ENCODE results near the gene SLC51A. TPM values are rescaled to one million over a fixed set of nuclear protein-coding genes. Genes with fewer than 3 reads are reported as not detected.

Gene SLC51A
- total RNA-seq, 1 donor from 2014 or later = 3.7 TPM

GRCh38 chr3:196189566-196190347 lies 26.6 kb upstream of the SLC51A start:
- DNase-seq (ENCODE audit: extremely low spot score, unreplicated experiment) = no peak
- peaks cover 5% of the 10 kb centered on the region for H3K4me1 Mint-ChIP-seq (ENCODE audit: unreplicated experiment)
- H3K9me3 Mint-ChIP-seq = no peaks in the 10 kb centered on the region
- H3K4me3 Mint-ChIP-seq = no peak overlapping the region
- TF ChIP-seq CTCF (conservative IDR thresholded peaks at IDR 0.05) = no peak
- no peaks in the 10 kb centered on the region for H3K27me3 Mint-ChIP-seq
- H3K36me3 Mint-ChIP-seq = no peaks in the 10 kb centered on the region
- no peak overlapping the region for H3K27ac Mint-ChIP-seq

DNA sequence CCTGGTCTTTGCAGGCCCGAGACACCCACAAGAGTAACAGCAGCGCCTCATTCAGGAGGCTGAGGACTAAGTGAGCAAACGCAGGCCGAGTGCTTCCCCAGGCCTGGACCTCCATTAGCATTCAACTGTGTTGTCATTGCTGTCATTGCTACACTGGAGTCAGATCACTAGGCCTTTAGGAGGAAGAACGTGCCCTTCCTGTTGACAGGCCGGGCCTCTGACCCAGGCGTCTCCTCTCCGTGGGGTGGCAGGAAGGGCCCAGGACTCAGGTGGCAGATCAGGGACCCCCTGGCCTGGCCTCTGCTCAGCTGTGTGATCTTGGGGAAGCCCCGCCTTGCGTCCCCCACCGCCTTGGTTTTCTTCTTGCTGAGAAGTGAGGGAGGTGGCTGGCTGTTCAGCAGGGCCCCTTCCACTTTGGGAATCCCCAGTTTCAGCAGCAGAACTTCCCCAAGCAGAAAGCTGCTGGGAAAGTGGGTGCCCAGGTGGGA lies 24.3 kb upstream of the SLC51A start:
- Mint-ChIP-seq H3K4me3 (no peak overlapping the region), H3K27me3 (no peaks in the 10 kb centered on the region), H3K36me3 (no peaks in the 10 kb centered on the region), H3K4me1 (ENCODE audit: unreplicated experiment) (peaks cover 5% of the 10 kb centered on the region), H3K27ac (no peak overlapping the region), H3K9me3 (no peaks in the 10 kb centered on the region)
- peak; percentile 21 for TF ChIP-seq CTCF (conservative IDR thresholded peaks at IDR 0.05)
- no peak for DNase-seq (ENCODE audit: extremely low spot score, unreplicated experiment)

GRCh38 chr3:196192524-196193051 lies 23.7 kb upstream of the SLC51A start:
- Mint-ChIP-seq H3K27me3 (no peaks in the 10 kb centered on the region), H3K9me3 (no peaks in the 10 kb centered on the region), H3K27ac (no peak overlapping the region), H3K36me3 (no peaks in the 10 kb centered on the region), H3K4me1 (ENCODE audit: unreplicated experiment) (peaks cover 5% of the 10 kb centered on the region), H3K4me3 (no peak overlapping the region)
- no peak for TF ChIP-seq CTCF (conservative IDR thresholded peaks at IDR 0.05)
- no peak for DNase-seq (ENCODE audit: extremely low spot score, unreplicated experiment)

- Mint-ChIP-seq H3K27ac (no peak overlapping the region), H3K4me3 (no peak overlapping the region), H3K36me3 (no peaks in the 10 kb centered on the region), H3K4me1 (ENCODE audit: unreplicated experiment) (peaks cover 5% of the 10 kb centered on the region), H3K27me3 (no peaks in the 10 kb centered on the region), H3K9me3 (no peaks in the 10 kb centered on the region)
- no peak for DNase-seq (ENCODE audit: extremely low spot score, unreplicated experiment)
- no peak for TF ChIP-seq CTCF (conservative IDR thresholded peaks at IDR 0.05)
These were observed 23.1 kb upstream of the SLC51A start for GRCh38 chr3:196193133-196193735.

GRCh38 chr3:196193736-196194541 lies 22.4 kb upstream of the SLC51A start:
- H3K27me3 Mint-ChIP-seq = no peaks in the 10 kb centered on the region
- no peaks in the 10 kb centered on the region for H3K9me3 Mint-ChIP-seq
- peaks cover 5% of the 10 kb centered on the region for H3K4me1 Mint-ChIP-seq (ENCODE audit: unreplicated experiment)
- no peaks in the 10 kb centered on the region for H3K36me3 Mint-ChIP-seq
- no peak for TF ChIP-seq CTCF (conservative IDR thresholded peaks at IDR 0.05)
- H3K4me3 Mint-ChIP-seq = no peak overlapping the region
- no peak overlapping the region for H3K27ac Mint-ChIP-seq
- DNase-seq (ENCODE audit: extremely low spot score, unreplicated experiment) = no peak

Data from type B pancreatic cell (in vitro differentiated cells).